GM12891 (cell line): ENCODE data around the gene ATP1A3.

Experiments
- DNase-seq: peaks from one replicate; pipeline ENCODE4 v3.0.0; 2011; ENCODE audit warnings: low spot score; ENCODE audit not compliant: insufficient read length
- FAIRE-seq: peaks from 2 replicates; lab custom pipeline; 2011; peaks lifted over from hg19 to GRCh38; lab: Jason Lieb, UNC
- PAX5 ChIP-seq: IDR thresholded peaks from 2 replicates; pipeline ENCODE4 v1.6.1; 2011; ENCODE audit warnings: low read length, moderate library complexity, mild to moderate bottlenecking; ENCODE audit not compliant: insufficient read depth, severe bottlenecking
- POLR2A ChIP-seq: IDR thresholded peaks from 2 replicates; pipeline ENCODE4 v1.6.1; 2011; ENCODE audit warnings: low read depth, low read length, control low read depth
- POLR2AphosphoS5 ChIP-seq: IDR thresholded peaks from 2 replicates; pipeline ENCODE4 v1.6.1; 2011; ENCODE audit warnings: low read depth, low read length, control low read depth
- POU2F2 ChIP-seq: IDR thresholded peaks from 2 replicates; pipeline ENCODE4 v1.6.1; 2011; ENCODE audit warnings: low read depth, mild to moderate bottlenecking, control low read depth, low read length, moderate library complexity
- SPI1 ChIP-seq: IDR thresholded peaks from 2 replicates; pipeline ENCODE4 v1.6.1; 2011; ENCODE audit warnings: low read depth, low read length, control low read depth
- TAF1 ChIP-seq: IDR thresholded peaks from 2 replicates; pipeline ENCODE4 v1.6.1; 2011; ENCODE audit warnings: low read depth, low read length, control low read depth

Gene ATP1A3

GRCh38 chr19:42030645-42031440 is 36.8 kb upstream of the ATP1A3 start:
- FAIRE-seq (no peak), DNase-seq (no peak)
- TF ChIP-seq POLR2A (no peak), TAF1 (no peak), POLR2AphosphoS5 (no peak), PAX5 (no peak), POU2F2 (no peak), SPI1 (no peak)

GRCh38 chr19:42028304-42029216 is 34.5 kb upstream of the ATP1A3 start:
- DNase-seq, result no peak
- FAIRE-seq, result no peak
- no peak for TF ChIP-seq POLR2AphosphoS5
- TF ChIP-seq POLR2A, result no peak
- TF ChIP-seq TAF1, result no peak
- no peak for TF ChIP-seq POU2F2
- TF ChIP-seq PAX5, result no peak
- TF ChIP-seq SPI1, result no peak

- no peak for FAIRE-seq
- DNase-seq, result no peak
- no peak for TF ChIP-seq POLR2AphosphoS5
- no peak for TF ChIP-seq TAF1
- TF ChIP-seq POLR2A, result no peak
- TF ChIP-seq SPI1, result no peak
- TF ChIP-seq POU2F2, result no peak
- TF ChIP-seq PAX5, result no peak
These were observed 30.6 kb upstream of the ATP1A3 start for GRCh38 chr19:42024622-42025111.

- FAIRE-seq (no peak), DNase-seq (no peak)
- no peak for TF ChIP-seq POLR2A
- no peak for TF ChIP-seq TAF1
- TF ChIP-seq PAX5, result no peak
- no peak for TF ChIP-seq SPI1
- no peak for TF ChIP-seq POU2F2
- no peak for TF ChIP-seq POLR2AphosphoS5
These were observed 29.9 kb upstream of the ATP1A3 start for GRCh38 chr19:42023943-42024260.

- no peak for TF ChIP-seq PAX5
- no peak for TF ChIP-seq POU2F2
- no peak for TF ChIP-seq POLR2A
- no peak for TF ChIP-seq SPI1
- TF ChIP-seq POLR2AphosphoS5, result no peak
- no peak for TF ChIP-seq TAF1
- FAIRE-seq, result no peak
- no peak for DNase-seq
These were observed 29.3 kb upstream of the ATP1A3 start for GRCh38 chr19:42023121-42023942.

- FAIRE-seq (no peak), DNase-seq (no peak)
- TF ChIP-seq PAX5 (no peak), POLR2A (no peak), SPI1 (no peak), POLR2AphosphoS5 (no peak), TAF1 (no peak), POU2F2 (no peak)
These were observed 28.6 kb upstream of the ATP1A3 start for GRCh38 chr19:42022616-42023015.

- FAIRE-seq (no peak), DNase-seq (no peak)
- no peak for TF ChIP-seq POU2F2
- no peak for TF ChIP-seq PAX5
- no peak for TF ChIP-seq POLR2AphosphoS5
These were observed 27.2 kb upstream of the ATP1A3 start for GRCh38 chr19:42021185-42021584.

- DNase-seq (no peak), FAIRE-seq (no peak)
- TF ChIP-seq POU2F2 (no peak), POLR2A (no peak), POLR2AphosphoS5 (no peak), TAF1 (no peak), SPI1 (no peak), PAX5 (no peak)
These were observed 24.6 kb upstream of the ATP1A3 start for GRCh38 chr19:42018503-42019193.
